Kidney (tissue), 14 donors: Measurements from ENCODE around the gene DUXB. TPM values are rescaled to one million over a fixed set of nuclear protein-coding genes. Genes with fewer than 3 reads are reported as not detected.

ENCODE experiments used
- DNase-seq, 5 donors: peaks; one replicate each; pipeline ENCODE4 v3.0.0-alpha.2; 2013 to 2020
- FAIRE-seq: peaks from 2 replicates; lab custom pipeline; 2012; peaks lifted over from hg19 to GRCh38; lab: Jason Lieb, UNC
- H3K27ac ChIP-seq, 2 donors: one replicate each; pipeline ENCODE4 v1.7.0; 2013; ENCODE audit warnings: low read depth in 2 of 2, low read length in 2 of 2, inconsistent platforms in 1 of 2
- H3K27me3 ChIP-seq: one replicate; pipeline ENCODE4 v1.7.1; 2013; ENCODE audit warnings: low read length, inconsistent platforms; ENCODE audit not compliant: control insufficient read depth, insufficient read depth
- H3K36me3 ChIP-seq, 3 donors: one replicate each; pipeline versions ENCODE4 v1.7.0 to v1.7.1; 2013; ENCODE audit warnings: low read length in 3 of 3, control low read depth in 1 of 3, inconsistent platforms in 1 of 3; ENCODE audit not compliant: insufficient read depth in 3 of 3, control insufficient read depth in 2 of 3
- H3K4me1 ChIP-seq, 3 donors: one replicate each; pipeline versions ENCODE4 v1.7.0 to v1.7.1; 2013; ENCODE audit warnings: low read length in 3 of 3, inconsistent platforms in 1 of 3, low read depth in 1 of 3; ENCODE audit not compliant: control insufficient read depth in 2 of 3, insufficient read depth in 2 of 3
- H3K4me3 ChIP-seq, 3 donors: one replicate each; pipeline versions ENCODE4 v1.7.0 to v1.8.1; 2013; ENCODE audit warnings: low read length in 3 of 3, control low read depth in 1 of 3, inconsistent platforms in 1 of 3
- H3K9ac ChIP-seq, 3 donors: one replicate each; pipeline versions ENCODE4 v1.7.0 to v1.7.1; 2013; ENCODE audit warnings: low read length in 3 of 3, control low read depth in 1 of 3, inconsistent platforms in 1 of 3
- H3K9me3 ChIP-seq, 3 donors: one replicate each; pipeline versions ENCODE4 v1.7.0 to v1.7.1; 2013; ENCODE audit warnings: low read length in 3 of 3, control low read depth in 1 of 3, inconsistent platforms in 1 of 3; ENCODE audit not compliant: control insufficient read depth in 2 of 3, insufficient read depth in 1 of 3
- CTCF ChIP-seq: IDR thresholded peaks from 3 replicates; pipeline ENCODE4 v1.5.1; 2012; ENCODE audit warnings: mild to moderate bottlenecking, moderate library complexity, borderline replicate concordance; ENCODE audit not compliant: insufficient read depth; ENCODE audit errors: extremely low read depth
- intact Hi-C: fragments of 100-400 bp; cut with DNase I; formaldehyde crosslinking; loops from one replicate; pipeline ENCODE4 v1.11.1; 2022
- polyA plus RNA-seq: library from polyadenylated mRNA; stranded (reverse); fragments of 350-450 nt; fragmentation: Illumina TruSeq; extraction: RNeasy Lipid Tissue Mini Kit (QIAGEN cat#74804); gene quantifications from one replicate; pipeline ENCODE4 v1.2.3, GENCODE V29; 2014; ENCODE audit warnings: low read depth, low replicate concordance; ENCODE audit not compliant: insufficient read depth
- total RNA-seq: library from RNA; stranded (reverse); fragmentation: NEBNext Ultra II Directional; extraction: Animal tissue kit (Norgen Biotek cat#: 25700); gene quantifications from one replicate; pipeline ENCODE4 v1.2.1, GENCODE V29; 2021
- donor health status: control.
- donor health status: control.
- donor health status: control.
- donor health status: control.
- donor health status: control.
- donor health status: DM: yes; HTN: yes; CAD: no.
- donor health status: Normal renal cell carcinoma (clear cell type).

Gene DUXB
- total and polyA plus RNA-seq, 2 donors from 2014 or later, result not detected

DNA sequence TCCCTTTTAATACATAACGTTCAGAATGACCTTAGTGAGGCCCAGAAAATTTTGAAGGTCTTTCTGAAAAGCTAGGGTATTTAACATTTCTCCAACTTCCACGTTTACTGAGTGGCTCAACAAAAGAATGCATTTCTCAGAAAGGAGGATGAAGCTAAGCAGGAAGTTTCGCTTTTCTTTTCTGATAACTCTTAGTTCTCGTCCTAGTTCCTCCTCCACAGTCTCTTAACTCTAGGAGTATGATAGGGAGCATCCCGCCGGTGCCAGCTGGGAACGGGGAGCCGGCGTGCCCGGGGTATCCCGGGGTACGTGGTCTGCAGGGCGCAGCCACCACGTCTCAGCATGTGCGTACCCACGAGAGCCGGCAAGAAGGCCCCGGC, 54.2 kb downstream of the DUXB start:
- Histone ChIP-seq H3K4me1 (peaks cover 3 to 19% (median 8%) of the 10 kb centered on the region in 3 donors), H3K36me3 (peaks cover 5 to 7% (median 5%) of the 10 kb centered on the region in 3 donors), H3K27me3 (no peaks in the 10 kb centered on the region), H3K9me3 (no peaks in the 10 kb centered on the region), H3K4me3 (peak overlapping the region; percentile 77 to 97 (median 96)), H3K27ac (peak overlapping the region; percentile 95 to 98), H3K9ac (peak overlapping the region; percentile 42 to 93 (median 81))
- TF ChIP-seq CTCF, result no peak
- DNase-seq, result no peak
- FAIRE-seq, result no peak
- intact Hi-C loops, result no loop called here

DNA sequence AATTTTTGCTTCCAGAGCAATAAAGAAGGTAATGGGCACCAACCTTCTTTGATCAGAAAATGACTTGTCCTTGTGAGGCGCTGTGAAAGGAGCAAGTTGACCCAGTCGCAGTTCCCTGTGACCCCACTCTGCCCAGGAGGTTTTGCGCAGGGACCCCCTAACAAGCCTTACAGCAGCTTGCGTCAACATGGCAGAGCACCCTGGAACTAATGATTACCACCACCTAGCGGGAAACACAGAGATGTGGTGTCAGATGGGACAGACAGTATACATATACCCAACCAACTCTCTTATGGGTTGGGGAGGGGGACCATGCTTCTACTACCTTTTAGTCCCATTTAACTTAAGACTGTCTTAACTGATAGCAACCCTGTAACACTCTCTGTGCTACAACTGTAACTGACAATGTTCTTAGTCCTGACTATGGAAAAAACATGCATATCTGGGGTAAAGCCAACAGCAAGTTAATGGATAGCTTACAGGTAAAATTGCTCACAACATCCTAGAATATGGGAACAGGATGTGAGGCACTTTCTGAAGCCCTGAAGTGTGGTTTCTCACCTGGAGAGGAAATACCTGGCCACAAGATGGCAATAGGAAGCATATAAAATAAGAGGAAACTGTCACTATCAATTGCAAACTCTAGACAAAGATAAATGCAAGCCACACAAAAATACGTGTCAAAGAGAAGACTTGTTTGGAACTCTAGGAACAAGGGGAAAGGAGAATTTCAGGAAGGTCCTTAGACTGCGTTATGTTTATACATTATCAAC, 56.8 kb downstream of the DUXB start:
- Histone ChIP-seq H3K9ac (no peak overlapping the region), H3K4me1 (peaks cover 3 to 14% (median 5%) of the 10 kb centered on the region in 3 donors), H3K27me3 (no peaks in the 10 kb centered on the region), H3K27ac (no peak overlapping the region), H3K4me3 (no peak overlapping the region), H3K9me3 (no peaks in the 10 kb centered on the region), H3K36me3 (peaks cover 5 to 26% (median 17%) of the 10 kb centered on the region in 3 donors)
- FAIRE-seq, result no peak
- no peak for DNase-seq
- intact Hi-C loops, result no loop called here
- no peak for TF ChIP-seq CTCF

Other genes with a start within 250 kb of the DUXB start
- 22.8 TPM for gene TMEM170A, start 236.8 kb downstream of the DUXB start, total RNA-seq
- gene TMEM170A, start 236.8 kb downstream of the DUXB start, polyA plus RNA-seq, result 10.2 TPM
- gene CHST6, start 206.0 kb downstream of the DUXB start, total RNA-seq, result 0.79 TPM
- gene CHST6, start 206.0 kb downstream of the DUXB start, polyA plus RNA-seq, result 0.04 TPM
- gene CHST5, start 165.4 kb downstream of the DUXB start, total RNA-seq, result 0.13 TPM
- gene CHST5, start 165.4 kb downstream of the DUXB start, polyA plus RNA-seq, result 0.28 TPM
- gene TMEM231, start 145.2 kb downstream of the DUXB start, total RNA-seq, result 13.7 TPM
- gene TMEM231, start 145.2 kb downstream of the DUXB start, polyA plus RNA-seq, result 8.6 TPM
- 116 TPM for gene GABARAPL2, start 135.1 kb downstream of the DUXB start, total RNA-seq
- gene GABARAPL2, start 135.1 kb downstream of the DUXB start, polyA plus RNA-seq, result 247 TPM
- gene ADAT1, start 78.2 kb downstream of the DUXB start, total RNA-seq, result 56.5 TPM
- 24.4 TPM for gene ADAT1, start 78.2 kb downstream of the DUXB start, polyA plus RNA-seq
- 97.4 TPM for gene KARS1, start 53.8 kb downstream of the DUXB start, total RNA-seq
- 104 TPM for gene KARS1, start 53.8 kb downstream of the DUXB start, polyA plus RNA-seq
- gene TERF2IP, start 53.7 kb downstream of the DUXB start, total RNA-seq, result 58.0 TPM
- 72.8 TPM for gene TERF2IP, start 53.7 kb downstream of the DUXB start, polyA plus RNA-seq
- gene CPHXL2, start 24.5 kb downstream of the DUXB start, total RNA-seq, result not detected
- gene CPHXL2, start 24.5 kb downstream of the DUXB start, polyA plus RNA-seq, result not detected
- gene CPHXL, start 25.0 kb upstream of the DUXB start, total RNA-seq, result not detected
- not detected for gene CPHXL, start 25.0 kb upstream of the DUXB start, polyA plus RNA-seq